Parathyroid adenoma (tissue), 2 donors: ENCODE data around the gene SLC16A4.
"Not testable (repeated sequence)": the region's sequence is repeated elsewhere in the genome, so short reads cannot be mapped to it uniquely, and the experiment has no call there.

Source experiments
- H2AFZ ChIP-seq: fragments of 300-600 bp; sonication (generic); one replicate; pipeline ENCODE4 v1.7.0; 2017; ENCODE audit warnings: antibody characterized with exemption, mild to moderate bottlenecking
- H3K27ac ChIP-seq: fragments of 300-600 bp; sonication (generic); one replicate; pipeline ENCODE4 v1.7.0; 2017
- H3K27me3 ChIP-seq: fragments of 300-600 bp; sonication (generic); one replicate; pipeline ENCODE4 v1.7.0; 2017; ENCODE audit warnings: low read length; ENCODE audit not compliant: control insufficient read depth, insufficient read depth
- H3K36me3 ChIP-seq: fragments of 300-600 bp; sonication (generic); one replicate; pipeline ENCODE4 v1.7.0; 2017; ENCODE audit warnings: low read length; ENCODE audit not compliant: control insufficient read depth, insufficient read depth
- H3K4me1 ChIP-seq: fragments of 300-600 bp; sonication (generic); one replicate; pipeline ENCODE4 v1.7.0; 2017; ENCODE audit warnings: control low read depth
- H3K4me2 ChIP-seq: fragments of 300-600 bp; sonication (generic); one replicate; pipeline ENCODE4 v1.7.0; 2017; ENCODE audit warnings: low read length
- H3K4me3 ChIP-seq: fragments of 300-600 bp; sonication (generic); one replicate; pipeline ENCODE4 v1.7.0; 2017; ENCODE audit warnings: low read depth, low read length
- H3K79me2 ChIP-seq: fragments of 300-600 bp; sonication (generic); one replicate; pipeline ENCODE4 v1.7.0; 2017; ENCODE audit warnings: control low read depth
- H3K9ac ChIP-seq: fragments of 300-600 bp; sonication (generic); one replicate; pipeline ENCODE4 v1.7.0; 2017; ENCODE audit warnings: mild to moderate bottlenecking
- H3K9me3 ChIP-seq: fragments of 300-600 bp; sonication (generic); one replicate; pipeline ENCODE4 v1.7.0; 2017; ENCODE audit warnings: low read length; ENCODE audit not compliant: control insufficient read depth
- CTCF ChIP-seq: fragments of 300-600 bp; sonication (generic); IDR thresholded peaks from one replicate; pipeline ENCODE4 v1.7.0; 2017; ENCODE audit warnings: antibody characterized with exemption, mild to moderate bottlenecking
- donor health status: primary hyperparathyroidism.

SLC16A4 gene

GRCh38 chr1:110409316-110409715 is 18.5 kb upstream of the SLC16A4 start:
- no peaks in the 10 kb centered on the region for H3K79me2 ChIP-seq
- H3K4me2 ChIP-seq, result no peak overlapping the region
- no peak overlapping the region for H3K27ac ChIP-seq
- no peak overlapping the region for H3K9ac ChIP-seq
- no peaks in the 10 kb centered on the region for H3K27me3 ChIP-seq
- no peaks in the 10 kb centered on the region for H3K9me3 ChIP-seq
- no peaks in the 10 kb centered on the region for H3K36me3 ChIP-seq
- no peak for TF ChIP-seq CTCF
- H3K4me3 ChIP-seq, result no peak overlapping the region
- no peaks in the 10 kb centered on the region for H3K4me1 ChIP-seq
- H2AFZ ChIP-seq, result no peak overlapping the region

- Histone ChIP-seq H2AFZ (no peak overlapping the region), H3K9ac (no peak overlapping the region), H3K36me3 (no peaks in the 10 kb centered on the region), H3K4me1 (no peaks in the 10 kb centered on the region), H3K4me2 (peak overlapping the region; percentile 95), H3K9me3 (no peaks in the 10 kb centered on the region), H3K4me3 (peak overlapping the region; percentile 97), H3K27ac (no peak overlapping the region), H3K27me3 (no peaks in the 10 kb centered on the region), H3K79me2 (no peaks in the 10 kb centered on the region)
- no peak for TF ChIP-seq CTCF
Observed at GRCh38 chr1:110408488-110408887, 17.7 kb upstream of the SLC16A4 start.

- no peaks in the 10 kb centered on the region for H3K27me3 ChIP-seq
- H2AFZ ChIP-seq, result peak within 1 kb of the TSS; percentile 91
- peak within 1 kb of the TSS; percentile 87 for H3K27ac ChIP-seq
- H3K9ac ChIP-seq, result peak within 1 kb of the TSS; percentile 63
- no peaks in the 10 kb centered on the region for H3K79me2 ChIP-seq
- no peak for TF ChIP-seq CTCF
- H3K36me3 ChIP-seq, result no peaks in the 10 kb centered on the region
- peak within 1 kb of the TSS; percentile 95 for H3K4me2 ChIP-seq
- no peaks in the 10 kb centered on the region for H3K9me3 ChIP-seq
- peak within 1 kb of the TSS; percentile 97 for H3K4me3 ChIP-seq
- no peaks in the 10 kb centered on the region for H3K4me1 ChIP-seq
Observed at GRCh38 chr1:110407260-110408210, 16.7 kb upstream of the SLC16A4 start, which contains the start of gene LAMTOR5. Gene LAMTOR5, minus strand, starts transcription at chr1:110407694. Its CDS starts 74 bp downstream, at chr1:110407620.

GRCh38 chr1:110406407-110406806 is 15.6 kb upstream of the SLC16A4 start:
- H3K27me3 ChIP-seq, H3K9me3 ChIP-seq, H2AFZ ChIP-seq, H3K36me3 ChIP-seq, H3K27ac ChIP-seq, H3K4me1 ChIP-seq, H3K79me2 ChIP-seq, H3K9ac ChIP-seq: not testable (repeated sequence)
- Histone ChIP-seq H3K4me3 (peak overlapping the region; percentile 97), H3K4me2 (peak overlapping the region; percentile 95)

GRCh38 chr1:110404401-110404800 is 13.6 kb upstream of the SLC16A4 start:
- no peak for TF ChIP-seq CTCF
- Histone ChIP-seq H3K27me3 (no peaks in the 10 kb centered on the region), H3K4me3 (no peak overlapping the region), H3K4me2 (no peak overlapping the region), H3K36me3 (no peaks in the 10 kb centered on the region), H3K4me1 (no peaks in the 10 kb centered on the region), H3K79me2 (no peaks in the 10 kb centered on the region), H3K9ac (no peak overlapping the region), H2AFZ (no peak overlapping the region), H3K27ac (no peak overlapping the region), H3K9me3 (no peaks in the 10 kb centered on the region)
